Fibroblast of upper back skin (primary cell): ENCODE data around the gene ACBD6.
"Not testable (repeated sequence)": the region's sequence is repeated elsewhere in the genome, so short reads cannot be mapped to it uniquely, and the experiment has no call there.

Experiments
- DNase-seq: peaks from one replicate; pipeline ENCODE4 v3.0.0-alpha.2; 2013

The ACBD6 gene

DNA sequence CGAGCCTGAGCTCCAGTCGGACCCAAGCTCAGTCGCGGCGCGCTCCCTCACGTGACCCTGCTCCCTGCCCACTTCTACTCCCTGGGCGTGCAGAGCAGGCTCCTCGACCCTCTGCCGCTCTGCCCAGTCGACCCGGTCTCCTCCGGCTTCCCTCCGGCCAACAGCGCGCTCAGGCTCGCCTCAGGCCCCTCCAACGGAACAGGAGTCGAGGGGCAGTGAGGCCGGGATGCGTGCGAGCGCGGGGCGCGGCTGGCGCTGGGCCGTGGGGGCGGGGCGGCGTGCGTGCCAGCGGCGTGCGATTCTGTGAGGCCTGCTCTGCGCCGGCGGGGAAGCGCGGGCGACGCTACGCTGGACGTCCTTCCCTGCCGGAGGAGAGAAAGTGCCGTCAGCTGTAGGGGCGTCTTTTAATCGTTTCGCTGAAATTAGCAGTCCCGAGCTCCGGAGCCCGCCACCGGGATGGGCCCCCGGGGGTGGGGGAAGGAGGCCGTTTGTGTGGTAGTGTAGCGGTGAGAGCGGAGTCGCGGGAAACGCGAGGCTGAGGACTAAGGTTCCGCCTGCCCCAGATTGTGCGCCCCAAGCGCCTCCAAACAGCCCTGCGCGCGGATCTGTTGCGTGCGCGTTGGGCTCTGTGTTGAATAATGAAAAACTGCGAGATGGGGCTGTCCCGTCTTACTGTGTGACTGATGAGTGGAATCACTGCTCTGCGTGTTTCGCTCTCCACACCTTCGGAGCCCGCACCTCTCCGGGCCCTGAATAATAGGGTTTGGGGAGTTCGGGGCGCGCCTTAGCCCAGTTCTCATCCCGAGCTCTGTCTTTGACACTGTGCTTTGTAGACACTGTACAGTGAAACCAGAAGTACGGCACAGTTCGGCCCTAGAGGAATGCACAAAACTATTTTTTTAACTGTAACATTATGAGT lies at the start of gene ACBD6:
Gene ACBD6, minus strand, starts transcription at position 217 of the 919 bp plus-strand sequence. CDS start 311 bp downstream, outside the sequence.
- peak; percentile 87 for DNase-seq

DNA sequence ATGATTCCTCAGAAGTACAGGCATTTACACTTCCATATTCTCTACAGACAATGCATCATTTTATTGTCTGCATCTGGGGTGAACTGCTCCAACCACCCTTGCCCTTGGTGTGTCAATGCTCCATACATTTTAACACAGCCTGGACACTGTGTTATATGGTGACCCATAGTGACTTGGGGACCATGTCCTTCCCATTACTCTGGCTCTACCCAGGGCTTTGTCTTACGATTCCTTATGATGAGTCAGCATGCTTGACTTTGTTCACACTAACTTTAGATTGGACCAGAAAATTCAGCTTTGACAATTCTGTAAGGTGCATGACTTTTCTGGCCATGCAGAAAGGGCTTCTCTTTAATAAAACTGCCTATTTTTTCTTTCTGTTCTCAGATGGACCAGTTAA lies 49.6 kb upstream of the ACBD6 start:
- no peak for DNase-seq

DNA sequence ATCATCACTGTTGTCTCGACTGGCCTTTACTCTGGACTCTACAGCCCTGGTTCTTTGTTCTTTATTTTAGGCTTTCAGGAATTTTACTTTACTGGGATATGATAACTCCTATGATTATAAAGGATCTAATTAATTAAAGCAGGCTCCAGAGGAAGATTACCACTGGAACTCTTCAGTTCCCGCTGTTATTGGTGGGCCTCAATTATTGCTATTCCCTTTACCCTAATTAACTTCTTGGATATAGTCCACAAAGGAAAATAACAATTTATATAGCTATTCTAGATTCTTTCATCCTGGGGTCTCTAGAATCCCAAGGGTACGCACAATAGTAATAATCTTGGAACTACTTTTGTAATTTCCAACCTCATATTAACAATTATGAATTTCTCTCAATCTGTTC lies 47.9 kb upstream of the ACBD6 start:
- DNase-seq = no peak

DNA sequence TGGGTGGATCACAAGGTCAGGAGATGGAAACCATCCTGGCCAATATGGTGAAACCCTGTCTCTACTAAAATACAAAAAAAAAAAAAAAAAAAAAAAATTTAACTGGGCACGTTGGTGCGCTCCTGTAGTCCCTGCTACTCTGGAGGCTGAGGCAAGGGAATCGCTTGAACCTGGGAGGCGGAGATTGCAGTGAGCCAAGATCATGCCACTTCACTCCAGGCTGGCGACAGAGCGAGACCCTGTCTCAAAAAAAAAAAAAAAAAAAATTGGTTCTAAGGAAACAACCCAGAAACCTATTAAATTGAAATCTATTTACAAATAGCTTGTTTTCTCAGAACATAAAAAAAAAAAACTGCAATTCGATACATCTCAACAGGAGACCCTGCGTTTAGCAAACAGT lies 47.4 kb upstream of the ACBD6 start:
- DNase-seq = not testable (repeated sequence)

DNA sequence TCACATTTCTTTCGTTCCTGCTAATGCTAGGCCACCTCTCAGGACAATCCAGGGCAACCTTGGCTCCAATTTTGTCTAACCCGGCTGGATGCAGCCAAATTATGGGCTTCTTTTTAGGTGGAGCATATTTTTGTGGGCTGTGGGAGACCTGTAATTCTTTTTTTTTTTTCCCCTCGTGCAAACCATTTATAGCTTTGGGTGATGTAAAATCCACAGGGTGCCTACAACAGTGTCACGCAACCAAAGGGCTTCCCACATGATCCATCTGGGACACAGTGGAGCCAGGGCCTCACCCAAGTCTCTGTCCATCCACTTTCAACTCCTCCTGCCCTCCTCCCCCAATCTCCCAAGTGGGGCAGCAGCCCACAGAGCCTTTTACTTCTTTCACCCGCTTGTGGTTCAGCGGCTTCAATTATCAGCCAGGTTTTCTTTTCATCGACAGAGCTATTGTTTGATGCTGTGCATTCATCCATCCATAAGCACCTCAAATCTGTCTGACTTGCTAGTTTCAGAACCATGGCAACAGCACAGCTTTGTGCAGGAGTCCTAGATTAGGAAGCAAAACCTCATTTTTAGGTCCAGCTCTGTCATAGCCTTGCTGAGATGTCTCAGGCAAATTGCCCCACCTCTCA lies 46.4 kb upstream of the ACBD6 start:
- no peak for DNase-seq

GRCh38 chr1:180545991-180546390 lies 43.6 kb upstream of the ACBD6 start:
- no peak for DNase-seq

GRCh38 chr1:180544050-180544449 lies 41.7 kb upstream of the ACBD6 start:
- no peak for DNase-seq

DNA sequence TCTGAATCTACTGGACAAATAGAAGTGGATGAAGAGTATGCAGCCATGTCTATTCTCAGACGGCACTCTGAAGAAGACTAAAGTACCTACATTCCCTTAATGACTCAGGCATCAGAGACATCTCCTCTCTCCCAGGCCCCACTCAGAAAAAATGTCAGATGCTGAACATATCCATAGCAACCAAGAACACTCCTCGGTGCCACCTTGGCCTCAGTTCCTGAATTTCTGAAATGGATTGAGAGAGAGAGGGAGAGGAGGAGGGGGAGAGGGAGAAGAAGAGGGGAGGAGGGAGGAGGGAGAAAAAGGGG lies 40.4 kb upstream of the ACBD6 start:
- DNase-seq = peak; percentile 63

DNA sequence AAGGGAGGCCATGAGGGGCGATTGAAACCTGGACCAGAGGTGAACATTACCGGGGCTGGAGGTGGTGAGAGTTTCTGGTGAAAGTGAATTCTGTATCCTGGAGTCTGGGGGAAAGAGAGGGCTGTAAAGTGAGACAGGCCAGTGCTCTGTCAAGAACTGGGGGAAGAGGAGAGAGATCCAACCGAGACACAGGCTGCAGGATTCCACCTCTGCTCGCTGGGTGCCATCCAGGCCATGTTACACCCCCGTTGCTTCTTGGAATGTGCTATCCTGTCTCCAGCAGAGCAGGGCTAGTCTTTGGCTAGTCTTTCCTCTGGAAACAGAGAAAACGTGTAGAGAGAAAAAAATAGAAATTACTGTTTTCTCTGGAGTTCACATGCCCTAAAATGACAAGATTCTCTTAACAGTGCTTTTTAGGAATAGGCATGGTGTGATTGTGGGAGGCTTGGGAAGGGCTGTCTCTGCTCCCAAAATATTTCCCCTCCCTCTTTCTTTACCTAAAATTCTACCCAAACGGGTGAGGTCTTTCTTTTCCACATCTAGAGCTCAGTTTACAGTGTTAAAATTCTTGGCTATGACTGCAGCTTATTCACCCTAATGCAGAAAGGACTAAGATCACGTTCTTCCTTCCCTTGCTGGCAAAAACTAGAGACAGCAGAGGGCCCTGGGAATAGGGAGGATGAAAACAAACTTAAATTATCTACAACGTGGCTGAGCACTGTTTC lies 39.9 kb upstream of the ACBD6 start:
- DNase-seq = peak; percentile 57

DNA sequence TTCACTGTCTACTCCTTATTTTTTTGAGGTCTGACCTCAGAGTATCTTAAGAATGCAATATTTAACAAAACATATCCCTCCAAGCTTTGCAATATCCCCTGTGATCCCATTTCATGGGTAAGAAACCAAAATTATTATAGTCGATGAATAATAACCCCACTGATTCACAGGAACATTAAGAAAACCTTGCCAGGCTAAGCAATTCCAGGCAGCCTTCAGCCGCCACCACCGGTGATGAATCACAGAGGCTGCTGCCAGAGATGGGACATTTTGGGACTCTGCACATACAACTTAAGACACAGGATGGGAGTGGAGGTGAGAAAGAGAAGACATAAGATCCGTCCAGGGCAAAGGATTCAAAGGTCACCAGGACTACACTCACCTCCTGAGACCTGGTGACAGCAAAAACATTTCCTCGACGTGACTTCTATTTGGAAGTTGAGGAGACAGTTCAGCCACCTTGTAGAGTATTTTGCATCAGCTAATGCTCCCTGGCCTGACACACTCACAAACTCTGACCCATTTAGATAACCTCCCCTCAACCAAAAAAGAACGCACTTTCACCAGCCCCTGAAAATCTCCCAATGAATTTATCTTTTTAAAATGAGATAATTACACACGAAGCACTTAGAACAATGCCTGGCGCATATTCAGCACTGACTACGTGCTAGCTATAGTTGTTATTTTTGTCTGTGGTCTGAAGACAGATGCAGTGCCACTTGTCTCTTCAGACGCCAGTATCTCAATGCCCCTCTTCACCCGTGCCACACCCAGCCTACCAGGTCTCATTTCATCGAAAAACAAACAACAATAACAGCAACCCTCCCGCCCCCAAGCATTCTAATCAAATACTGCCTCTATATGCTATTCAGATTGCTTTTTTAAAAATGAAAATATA lies 38.6 kb upstream of the ACBD6 start:
- DNase-seq = peak; percentile 73

DNA sequence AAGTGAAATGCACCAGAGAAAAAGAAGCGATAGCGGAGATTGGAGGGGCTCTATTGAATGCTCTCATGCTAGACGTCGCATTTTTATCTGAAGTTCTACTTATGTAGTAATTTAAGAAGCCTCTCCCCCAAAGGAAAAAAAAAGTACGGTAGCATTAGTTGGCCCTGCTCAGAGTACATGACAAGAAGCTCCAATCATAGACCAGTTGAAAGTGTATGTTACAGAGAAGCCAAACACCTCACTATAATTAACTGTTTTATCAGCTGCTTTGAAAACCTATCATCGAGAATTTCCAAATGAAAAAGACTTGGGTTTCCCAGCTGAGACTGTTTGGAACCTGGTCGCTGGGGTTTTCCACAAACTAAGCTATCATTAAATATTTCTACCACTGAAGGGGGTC lies 36.8 kb upstream of the ACBD6 start:
- DNase-seq = no peak

DNA sequence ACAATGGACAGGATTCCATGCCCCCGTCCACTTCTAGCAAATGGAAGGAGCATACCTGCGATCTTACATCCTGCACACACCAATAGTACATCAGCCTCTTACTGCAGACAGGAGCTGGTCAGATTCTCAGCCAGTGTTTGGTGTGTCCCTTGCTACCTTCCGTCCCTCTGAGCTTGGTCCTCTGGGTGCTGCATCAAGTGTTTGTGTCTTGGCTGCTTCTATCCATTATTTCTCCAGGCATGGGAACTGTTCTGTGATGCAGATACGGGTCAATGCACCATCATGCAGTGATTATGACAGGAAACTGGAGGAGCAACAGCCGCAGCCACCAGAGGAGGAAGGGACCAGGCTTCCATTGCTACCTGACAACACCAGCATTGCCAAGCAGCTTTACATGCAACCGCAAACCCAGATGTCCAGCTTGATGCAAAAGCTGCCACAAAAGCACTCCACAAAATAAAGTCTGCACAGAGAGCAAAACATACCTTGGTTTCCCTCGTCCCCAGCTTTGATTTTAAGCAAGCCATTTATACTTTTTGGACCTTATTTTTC lies 34.5 kb upstream of the ACBD6 start:
- DNase-seq = no peak

DNA sequence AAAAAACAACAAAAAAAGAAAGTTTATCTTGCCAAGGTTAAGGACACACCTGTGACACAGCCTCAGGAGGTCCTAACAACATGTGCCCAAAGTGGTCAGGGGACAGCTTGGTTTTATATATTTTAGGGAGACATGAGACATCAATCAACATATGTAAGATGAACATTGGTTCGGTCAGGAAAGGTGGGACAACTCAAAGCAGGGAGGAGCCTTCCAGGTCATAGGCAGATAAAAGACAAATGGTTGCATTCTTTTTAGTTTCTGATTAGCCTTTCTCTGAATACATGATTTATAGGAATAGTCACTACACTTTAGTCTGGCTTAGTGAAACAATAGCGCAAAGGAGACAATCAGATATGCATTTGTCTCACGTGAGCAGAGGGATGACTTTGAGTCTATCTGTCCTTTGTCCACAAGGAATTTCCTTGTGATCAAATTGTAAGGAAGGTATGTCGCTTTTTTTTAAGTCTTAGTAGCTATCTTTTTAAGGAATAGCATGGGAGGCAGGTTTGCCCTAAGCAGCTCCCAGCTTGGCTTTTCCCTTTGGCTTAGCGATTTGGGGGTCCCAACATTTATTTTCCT lies 33.1 kb upstream of the ACBD6 start:
- no peak for DNase-seq

GRCh38 chr1:180534214-180534613 lies 31.8 kb upstream of the ACBD6 start:
- no peak for DNase-seq

DNA sequence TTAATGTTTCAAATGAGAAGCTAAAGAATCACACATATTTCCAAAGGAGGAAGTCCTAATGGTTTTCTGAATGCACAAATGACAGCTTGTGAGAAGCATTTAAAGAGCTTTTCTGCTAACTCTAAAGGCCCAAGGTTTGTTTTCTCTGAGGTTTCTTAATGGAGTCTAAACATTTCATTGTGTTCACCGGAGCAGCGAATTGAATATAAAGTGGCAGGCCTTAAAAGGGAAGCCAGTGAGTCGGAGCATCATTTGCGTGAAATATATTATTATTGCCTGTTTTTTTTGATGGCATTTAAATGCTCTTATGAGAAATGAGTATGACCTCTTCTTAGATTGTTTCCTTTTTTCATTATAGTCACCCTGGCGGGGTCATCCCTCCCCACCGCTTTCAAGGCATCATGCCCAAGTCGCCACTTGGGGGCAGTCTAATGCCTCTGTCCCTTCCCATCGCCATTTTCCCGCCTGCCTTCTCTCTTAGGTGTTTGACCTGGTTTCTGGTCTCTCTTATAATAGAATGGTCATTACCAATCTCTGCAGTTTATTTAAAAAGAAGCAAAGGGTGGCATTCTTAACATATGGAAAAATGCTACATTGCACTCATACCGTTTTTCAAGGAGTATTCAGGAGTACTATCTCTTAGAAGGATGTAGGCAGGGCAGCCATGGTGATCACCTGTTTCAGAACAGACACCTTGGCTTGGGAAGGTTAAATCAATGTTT lies 31.1 kb upstream of the ACBD6 start:
- peak; percentile 58 for DNase-seq

GRCh38 chr1:180532854-180533253 lies 30.5 kb upstream of the ACBD6 start:
- no peak for DNase-seq

GRCh38 chr1:180530501-180530900 lies 28.1 kb upstream of the ACBD6 start:
- peak; percentile 64 for DNase-seq

DNA sequence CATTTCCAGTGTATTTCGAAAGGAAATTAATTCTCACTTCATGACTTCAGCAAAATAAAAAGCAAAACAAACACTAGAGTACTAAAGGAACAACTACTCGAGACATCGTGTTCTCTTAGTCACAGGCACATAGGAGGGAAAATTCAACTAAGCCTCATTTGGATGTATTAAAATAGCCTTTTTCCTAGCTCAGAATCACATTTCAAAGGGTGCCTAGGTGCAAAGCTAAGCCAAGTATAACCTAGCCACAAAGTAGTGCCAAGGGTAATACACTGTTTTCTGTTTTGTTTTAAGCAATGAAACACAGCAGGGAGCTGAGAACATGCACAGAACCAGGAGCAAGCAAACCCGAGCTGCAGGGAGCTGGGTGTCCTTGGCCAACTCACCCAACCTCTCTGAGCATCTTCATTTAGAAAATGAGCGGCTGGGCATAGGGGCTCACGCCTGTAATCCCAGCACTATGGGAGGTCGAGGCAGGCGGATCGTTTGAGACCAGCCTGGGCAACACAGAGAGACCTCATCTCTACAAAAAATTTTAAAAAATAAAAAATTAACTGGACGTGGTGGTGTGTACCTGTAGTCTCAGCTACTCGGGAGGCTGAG lies 26.6 kb upstream of the ACBD6 start:
- DNase-seq = no peak

DNA sequence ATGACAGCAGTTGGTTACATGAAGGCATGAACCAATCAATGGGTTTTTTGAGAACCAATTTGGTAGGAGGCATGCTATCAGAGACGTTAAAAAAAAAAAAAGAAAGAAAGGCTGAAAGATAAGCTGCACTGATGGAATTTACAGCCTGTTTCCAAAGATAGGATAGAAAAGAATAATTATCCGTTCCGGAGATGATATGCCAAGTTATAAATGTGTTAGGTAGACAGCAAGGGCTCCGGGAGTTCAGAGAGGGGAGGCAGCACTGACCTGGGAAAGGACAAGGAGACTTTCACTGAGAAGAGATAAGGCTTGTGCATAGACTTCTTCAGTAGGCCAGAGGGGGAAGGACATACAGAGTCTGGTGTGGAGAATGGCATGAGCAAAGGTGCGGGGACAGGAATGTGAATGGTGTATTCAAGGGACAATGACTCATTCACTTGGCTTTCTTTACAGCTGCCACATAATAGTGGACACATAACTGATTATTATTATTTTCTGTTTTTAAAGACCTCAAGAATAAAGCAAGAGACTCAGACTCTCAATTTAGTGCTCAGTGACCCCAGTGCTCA lies 24.8 kb upstream of the ACBD6 start:
- peak; percentile 49 for DNase-seq

DNA sequence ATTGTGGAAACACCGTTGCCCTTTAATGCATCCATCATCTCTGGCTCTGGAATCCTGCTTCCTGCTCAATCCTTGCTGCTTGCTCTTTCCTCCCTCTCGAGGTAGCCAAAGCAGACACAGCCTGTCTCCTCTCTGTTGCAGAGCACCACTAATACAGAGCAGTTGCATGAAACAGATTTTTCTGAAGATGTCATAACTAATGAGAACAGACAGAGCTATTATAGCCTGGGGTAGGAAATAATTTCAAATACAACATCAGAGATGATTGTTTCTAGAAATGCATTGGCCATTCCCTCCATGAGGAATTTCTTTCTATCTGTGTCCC lies 23.3 kb upstream of the ACBD6 start:
- DNase-seq = no peak
